ENCODE measurements around the gene SLC7A1. TPM values are rescaled to one million over a fixed set of nuclear protein-coding genes. Genes with fewer than 3 reads are reported as not detected.

The SLC7A1 gene
- total and polyA plus RNA-seq, 12 donors, result 3.8 to 29.2 (median 17.4) TPM

DNA sequence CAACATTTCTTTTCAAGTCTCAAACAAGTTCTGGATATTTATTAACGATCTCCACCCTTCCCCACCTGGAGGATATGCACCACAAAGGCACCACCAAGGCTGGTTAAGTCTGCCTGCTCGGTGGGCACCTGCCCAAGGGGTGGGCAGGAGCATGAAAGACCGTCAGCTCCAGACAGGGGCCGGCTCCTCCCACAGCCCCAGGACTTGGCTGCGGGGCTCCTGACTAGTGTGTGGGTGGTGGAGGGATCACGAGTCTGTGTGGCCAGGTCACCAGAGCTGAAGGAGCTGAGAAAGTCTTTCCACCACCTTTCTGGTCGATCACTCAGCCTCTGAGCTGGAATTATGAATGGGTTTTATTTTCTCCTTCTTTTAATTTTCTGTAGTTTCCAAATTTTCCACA lies 7.8 kb downstream of the SLC7A1 start:
- H3K27ac ChIP-seq, result no peak overlapping the region
- H3K27me3 ChIP-seq, result no peaks in the 10 kb centered on the region
- no peaks in the 10 kb centered on the region for H3K36me3 ChIP-seq
- whole genome bisulfite sequencing, 2 donors, result 77 to 79% methylated on average over 7 of the region's 7 CpGs
- no peak for DNase-seq
- TF ChIP-seq, protein P1, sequence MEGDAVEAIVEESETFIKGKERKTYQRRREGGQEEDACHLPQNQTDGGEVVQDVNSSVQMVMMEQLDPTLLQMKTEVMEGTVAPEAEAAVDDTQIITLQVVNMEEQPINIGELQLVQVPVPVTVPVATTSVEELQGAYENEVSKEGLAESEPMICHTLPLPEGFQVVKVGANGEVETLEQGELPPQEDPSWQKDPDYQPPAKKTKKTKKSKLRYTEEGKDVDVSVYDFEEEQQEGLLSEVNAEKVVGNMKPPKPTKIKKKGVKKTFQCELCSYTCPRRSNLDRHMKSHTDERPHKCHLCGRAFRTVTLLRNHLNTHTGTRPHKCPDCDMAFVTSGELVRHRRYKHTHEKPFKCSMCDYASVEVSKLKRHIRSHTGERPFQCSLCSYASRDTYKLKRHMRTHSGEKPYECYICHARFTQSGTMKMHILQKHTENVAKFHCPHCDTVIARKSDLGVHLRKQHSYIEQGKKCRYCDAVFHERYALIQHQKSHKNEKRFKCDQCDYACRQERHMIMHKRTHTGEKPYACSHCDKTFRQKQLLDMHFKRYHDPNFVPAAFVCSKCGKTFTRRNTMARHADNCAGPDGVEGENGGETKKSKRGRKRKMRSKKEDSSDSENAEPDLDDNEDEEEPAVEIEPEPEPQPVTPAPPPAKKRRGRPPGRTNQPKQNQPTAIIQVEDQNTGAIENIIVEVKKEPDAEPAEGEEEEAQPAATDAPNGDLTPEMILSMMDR (IDR thresholded peaks at IDR 0.05), result no peak
- H3K9me3 ChIP-seq, result no peaks in the 10 kb centered on the region
- no peak overlapping the region for H3K4me3 ChIP-seq
- H3K4me1 ChIP-seq, result peaks cover 0 to 28% (median 6%) of the 10 kb centered on the region in 9 donors
- intact Hi-C loops (cut with DNase I), result no loop called here
- no peak for ATAC-seq

DNA sequence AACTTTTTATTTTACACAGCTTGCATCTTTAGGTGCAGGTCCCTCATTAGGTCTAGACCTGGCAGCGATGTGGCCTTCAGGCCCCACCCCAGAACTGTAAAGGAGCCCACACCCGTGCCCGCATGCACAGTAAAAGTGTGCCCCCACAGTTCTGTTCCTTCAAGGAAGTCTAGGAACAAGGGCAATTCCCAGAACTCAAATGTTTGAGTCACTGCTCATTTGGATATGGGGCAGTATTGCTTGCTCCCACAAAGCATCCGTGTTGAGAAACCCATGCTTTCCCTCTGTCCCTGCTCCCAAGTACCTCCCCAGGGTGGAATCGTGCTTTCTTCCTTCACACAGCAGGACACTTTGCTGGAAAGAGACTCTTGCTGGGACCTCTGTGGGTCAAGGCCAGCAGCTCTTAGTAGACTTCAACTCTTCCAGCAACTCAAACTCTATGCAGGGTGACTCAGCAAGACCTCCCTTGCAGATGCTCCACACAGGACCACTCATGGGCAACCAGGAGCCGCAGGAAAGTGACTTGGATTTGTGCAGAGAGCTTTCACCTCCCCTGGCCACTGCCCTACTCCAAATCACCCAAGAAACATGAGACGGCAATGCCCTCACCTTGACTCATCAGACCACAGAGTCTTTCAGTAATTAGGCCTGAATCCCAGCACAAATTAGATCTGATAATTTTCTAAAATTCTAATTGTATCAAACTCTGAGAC lies 12.3 kb downstream of the SLC7A1 start:
- no peak for ATAC-seq
- 94 to 95% methylated on average over 7 of the region's 7 CpGs for WGBS, 2 donors
- DNase-seq, result no peak
- no peaks in the 10 kb centered on the region for H3K36me3 ChIP-seq
- peaks cover 0 to 48% (median 12%) of the 10 kb centered on the region in 9 donors for H3K4me1 ChIP-seq
- H3K9me3 ChIP-seq, result no peaks in the 10 kb centered on the region
- intact Hi-C loops (cut with DNase I), result no loop called here
- H3K27ac ChIP-seq, result no peak overlapping the region
- no peak overlapping the region for H3K4me3 ChIP-seq
- no peaks in the 10 kb centered on the region for H3K27me3 ChIP-seq
- TF ChIP-seq, protein P1 (IDR thresholded peaks at IDR 0.05), result no peak

DNA sequence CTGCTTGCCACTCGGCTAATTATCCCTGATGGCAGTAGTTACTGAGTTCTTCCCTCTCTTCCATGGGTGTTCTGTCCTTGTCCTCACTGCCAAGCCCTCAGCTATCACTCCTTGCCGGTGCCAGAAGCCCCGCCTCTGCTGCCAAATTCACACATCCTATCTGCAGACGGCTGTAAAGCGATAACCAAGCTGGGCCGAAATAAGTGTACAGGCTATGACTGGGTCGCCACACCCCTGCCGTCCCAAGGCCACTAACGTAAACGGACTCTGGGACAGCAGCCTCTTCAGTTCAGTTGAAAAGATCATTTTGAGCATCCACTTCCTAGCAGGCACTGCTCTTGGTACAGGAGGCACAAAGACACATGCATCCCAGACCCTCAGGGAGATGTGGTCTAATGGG lies 13.3 kb downstream of the SLC7A1 start:
- H3K4me1 ChIP-seq, result peaks cover under 1 to 59% (median 21%) of the 10 kb centered on the region in 9 donors
- DNase-seq (peak; percentile 47 to 58), ATAC-seq (peak; percentile 43 to 89 (median 78))
- WGBS, 2 donors, result 36 to 60% methylated on average over 10 of the region's 10 CpGs
- no peaks in the 10 kb centered on the region for H3K9me3 ChIP-seq
- H3K27me3 ChIP-seq, result no peaks in the 10 kb centered on the region
- intact Hi-C loops (cut with DNase I), result no loop called here
- H3K4me3 ChIP-seq, result no peak overlapping the region
- TF ChIP-seq, protein P1 (IDR thresholded peaks at IDR 0.05), result no peak
- H3K36me3 ChIP-seq, result no peaks in the 10 kb centered on the region
- no peak overlapping the region for H3K27ac ChIP-seq

DNA sequence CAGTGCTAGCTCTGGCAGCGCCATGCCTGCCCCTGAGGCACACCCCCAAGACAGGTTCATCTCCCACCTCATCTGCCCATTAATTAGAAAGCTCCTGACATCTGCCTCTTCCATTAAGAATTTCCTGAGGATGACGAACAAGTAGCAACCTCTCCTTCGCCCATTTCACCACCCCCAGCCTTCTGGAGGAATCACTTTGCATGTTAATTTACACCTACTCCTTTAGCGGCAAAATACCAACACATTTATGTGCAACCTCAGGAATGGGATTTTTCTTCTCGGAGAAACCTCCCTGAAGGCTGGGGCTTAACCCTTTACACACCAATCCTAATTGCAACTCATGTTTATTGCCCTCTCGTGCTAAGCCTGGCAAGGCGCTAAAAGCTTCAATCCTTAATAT lies 13.8 kb downstream of the SLC7A1 start:
- peaks cover 4 to 60% (median 25%) of the 10 kb centered on the region in 9 donors for H3K4me1 ChIP-seq
- H3K4me3 ChIP-seq, result no peak overlapping the region
- H3K27me3 ChIP-seq, result no peaks in the 10 kb centered on the region
- intact Hi-C loops (cut with DNase I), result no loop called here
- ATAC-seq, result no peak
- H3K36me3 ChIP-seq, result no peaks in the 10 kb centered on the region
- no peaks in the 10 kb centered on the region for H3K9me3 ChIP-seq
- TF ChIP-seq, protein P1 (IDR thresholded peaks at IDR 0.05), result no peak
- 61 to 67% methylated on average over 7 of the region's 7 CpGs for WGBS, 2 donors
- H3K27ac ChIP-seq, result no peak overlapping the region
- DNase-seq, result no peak
